ENCODE data around the gene KBTBD12.

DNA sequence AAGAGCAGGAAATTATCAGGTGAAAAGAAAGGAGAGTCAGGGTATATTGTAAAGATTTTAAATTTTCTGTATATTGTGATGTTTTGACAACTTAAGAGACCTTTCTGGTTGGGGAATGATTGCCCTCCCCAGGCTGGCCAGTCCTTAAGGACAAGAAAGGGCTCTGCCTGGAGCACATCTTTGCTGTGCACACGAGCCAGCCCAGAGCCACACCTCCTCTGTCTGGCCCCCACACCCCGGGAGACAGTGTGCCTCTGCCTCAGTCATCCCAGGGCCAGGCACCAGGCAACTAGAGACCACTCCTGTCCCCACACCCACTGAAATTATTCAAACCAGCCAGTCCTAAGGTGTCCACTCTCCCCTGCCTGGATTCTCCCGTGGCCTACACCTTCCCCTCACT, 67.1 kb downstream of the KBTBD12 start:
- TF ChIP-seq GABPA (IDR thresholded peaks at IDR 0.05 in 1 of 2, conservative IDR thresholded peaks at IDR 0.05 in 1 of 2) (no peak), TAF1 (conservative IDR thresholded peaks at IDR 0.05) (no peak)
- TF ChIP-seq, protein P1, sequence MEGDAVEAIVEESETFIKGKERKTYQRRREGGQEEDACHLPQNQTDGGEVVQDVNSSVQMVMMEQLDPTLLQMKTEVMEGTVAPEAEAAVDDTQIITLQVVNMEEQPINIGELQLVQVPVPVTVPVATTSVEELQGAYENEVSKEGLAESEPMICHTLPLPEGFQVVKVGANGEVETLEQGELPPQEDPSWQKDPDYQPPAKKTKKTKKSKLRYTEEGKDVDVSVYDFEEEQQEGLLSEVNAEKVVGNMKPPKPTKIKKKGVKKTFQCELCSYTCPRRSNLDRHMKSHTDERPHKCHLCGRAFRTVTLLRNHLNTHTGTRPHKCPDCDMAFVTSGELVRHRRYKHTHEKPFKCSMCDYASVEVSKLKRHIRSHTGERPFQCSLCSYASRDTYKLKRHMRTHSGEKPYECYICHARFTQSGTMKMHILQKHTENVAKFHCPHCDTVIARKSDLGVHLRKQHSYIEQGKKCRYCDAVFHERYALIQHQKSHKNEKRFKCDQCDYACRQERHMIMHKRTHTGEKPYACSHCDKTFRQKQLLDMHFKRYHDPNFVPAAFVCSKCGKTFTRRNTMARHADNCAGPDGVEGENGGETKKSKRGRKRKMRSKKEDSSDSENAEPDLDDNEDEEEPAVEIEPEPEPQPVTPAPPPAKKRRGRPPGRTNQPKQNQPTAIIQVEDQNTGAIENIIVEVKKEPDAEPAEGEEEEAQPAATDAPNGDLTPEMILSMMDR (IDR thresholded peaks at IDR 0.05; ENCODE audit: low read depth, low read length, missing input control), result no peak

Measured in liver (tissue), 3 donors.